WI38 (cell line): Measurements from ENCODE around the gene CAPN9.

Source experiments
- H3K4me3 ChIP-seq: 2 replicates; pipeline ENCODE4 v1.5.1; 2011; ENCODE audit warnings: low read depth, mild to moderate bottlenecking, control low read depth, low read length
- CTCF ChIP-seq: IDR thresholded peaks from 2 replicates; pipeline ENCODE4 v1.5.1; 2012; ENCODE audit warnings: low read depth, mild to moderate bottlenecking, control low read depth, low read length

CAPN9 gene

GRCh38 chr1:230752407-230752806 lies 5.2 kb downstream of the CAPN9 start:
- H3K4me3 ChIP-seq: no peak overlapping the region
- no peak for TF ChIP-seq CTCF

- no peak overlapping the region for H3K4me3 ChIP-seq
Observed at GRCh38 chr1:230753191-230753585, 6.0 kb downstream of the CAPN9 start.

GRCh38 chr1:230753586-230754251 lies 6.5 kb downstream of the CAPN9 start:
- H3K4me3 ChIP-seq: no peak overlapping the region
- no peak for TF ChIP-seq CTCF

More at GRCh38 chr1:230753191-230753585, 6.0 kb downstream of the CAPN9 start:
- TF ChIP-seq CTCF: no peak

- no peak overlapping the region for H3K4me3 ChIP-seq
- no peak for TF ChIP-seq CTCF
Observed at GRCh38 chr1:230754796-230755195, 7.6 kb downstream of the CAPN9 start.

- no peak for TF ChIP-seq CTCF
- no peak overlapping the region for H3K4me3 ChIP-seq
Observed at GRCh38 chr1:230757856-230758708, 10.9 kb downstream of the CAPN9 start.

- no peak overlapping the region for H3K4me3 ChIP-seq
- no peak for TF ChIP-seq CTCF
Observed at GRCh38 chr1:230758709-230759368, 11.7 kb downstream of the CAPN9 start.
